Lower leg skin (tissue), 4 donors: ENCODE measurements around the gene PLXNA3. TPM values are rescaled to one million over a fixed set of nuclear protein-coding genes. Genes with fewer than 3 reads are reported as not detected.

Experiments used
- DNase-seq, 2 donors: peaks; one replicate each; pipeline ENCODE4 v3.0.0-alpha.2; 2019; ENCODE audit warnings: low spot score in 2 of 2
- H3K4me3 ChIP-seq: fragments of 200-600 bp; sonication (generic); 2 replicates; pipeline ENCODE4 v1.5.1; 2017; ENCODE audit warnings: mild to moderate bottlenecking, low read depth; ENCODE audit not compliant: poor library complexity, severe bottlenecking
- POLR2A ChIP-seq, 2 donors: fragments of 450-650 bp; IDR thresholded peaks; one replicate each; pipeline ENCODE4 v1.6.1; 2016 to 2017; ENCODE audit warnings: antibody characterized with exemption in 2 of 2, mild to moderate bottlenecking in 1 of 2, moderate library complexity in 1 of 2
- WGBS, 2 donors: methylation state at CpG; one replicate each; pipeline ENCODE4 v1.1.5; 2018; 5-methylcytosine and 5-hydroxymethylcytosine counted together
- intact Hi-C: fragments of 100-400 bp; cut with DNase I; formaldehyde crosslinking; loops from one replicate; pipeline ENCODE4 v1.15.0; 2023; ENCODE audit warnings: low total_unique reads
- microRNA-seq, 2 donors: library from miRNA; unstranded; fragments of <30 nt; microRNA quantifications; one replicate each; pipeline ENCODE4, GENCODE V29; 2016; ENCODE audit warnings: borderline replicate concordance in 2 of 2, borderline number of aligned reads in 1 of 2
- total RNA-seq, 4 donors: library from RNA; depleted of rRNA; stranded (reverse); fragments of >200 nt; gene quantifications; one replicate each; pipeline ENCODE4 v1.1.0, GENCODE V29; 2016
- TF ChIP-seq, protein P1 (sequence below), 3 donors: fragments of 450-650 bp; IDR thresholded peaks; one replicate each; pipeline ENCODE4 v1.5.1; 2016; ENCODE audit warnings: antibody characterized with exemption in 3 of 3, mild to moderate bottlenecking in 3 of 3, moderate library complexity in 2 of 3

Gene PLXNA3
- total RNA-seq, 4 donors from 2014 or later, result 10.2 to 30.2 (median 13.5) TPM

DNA sequence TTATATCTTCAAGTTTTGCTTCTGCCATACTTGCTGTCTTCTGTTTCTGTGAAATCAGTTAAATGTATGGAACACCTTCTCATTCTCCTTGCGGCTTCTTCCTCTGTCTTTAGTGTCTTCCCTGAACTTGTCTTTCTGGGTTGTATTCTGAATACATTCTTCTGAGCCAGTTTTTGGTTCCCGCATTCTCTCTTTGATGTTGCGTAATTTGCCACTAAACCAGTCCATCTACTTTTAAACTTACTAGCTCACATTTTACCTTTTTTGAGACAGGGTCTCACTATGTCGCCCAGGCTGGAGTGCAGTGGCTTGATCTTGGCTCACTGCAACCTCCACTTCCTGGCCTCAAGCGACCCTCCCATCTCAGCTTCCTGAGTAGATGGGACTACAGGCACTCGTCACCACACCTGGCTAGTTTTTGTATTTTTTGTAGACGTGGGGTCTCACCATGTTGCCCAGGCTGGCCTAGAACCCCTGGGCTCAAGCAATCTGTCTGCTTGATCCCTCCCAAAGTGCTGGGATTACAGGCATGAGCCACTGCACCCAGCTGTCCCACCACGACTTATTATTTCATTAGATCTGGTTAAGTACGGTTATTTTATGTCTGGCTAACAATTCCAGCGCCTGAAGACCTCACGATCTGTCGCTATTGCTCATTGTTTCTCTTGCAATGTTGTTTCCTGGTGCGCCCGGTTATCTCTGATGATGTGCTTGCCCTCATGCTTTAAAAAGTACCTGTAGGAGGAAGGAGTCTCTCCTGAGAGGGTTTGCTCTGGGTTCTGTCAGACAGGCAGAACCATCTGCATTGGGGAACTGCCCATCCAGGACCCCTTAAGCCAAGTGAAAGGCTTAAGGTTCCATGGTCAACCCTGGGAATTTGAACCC is 67.8 kb downstream of the PLXNA3 start:
- TF ChIP-seq, protein P1, sequence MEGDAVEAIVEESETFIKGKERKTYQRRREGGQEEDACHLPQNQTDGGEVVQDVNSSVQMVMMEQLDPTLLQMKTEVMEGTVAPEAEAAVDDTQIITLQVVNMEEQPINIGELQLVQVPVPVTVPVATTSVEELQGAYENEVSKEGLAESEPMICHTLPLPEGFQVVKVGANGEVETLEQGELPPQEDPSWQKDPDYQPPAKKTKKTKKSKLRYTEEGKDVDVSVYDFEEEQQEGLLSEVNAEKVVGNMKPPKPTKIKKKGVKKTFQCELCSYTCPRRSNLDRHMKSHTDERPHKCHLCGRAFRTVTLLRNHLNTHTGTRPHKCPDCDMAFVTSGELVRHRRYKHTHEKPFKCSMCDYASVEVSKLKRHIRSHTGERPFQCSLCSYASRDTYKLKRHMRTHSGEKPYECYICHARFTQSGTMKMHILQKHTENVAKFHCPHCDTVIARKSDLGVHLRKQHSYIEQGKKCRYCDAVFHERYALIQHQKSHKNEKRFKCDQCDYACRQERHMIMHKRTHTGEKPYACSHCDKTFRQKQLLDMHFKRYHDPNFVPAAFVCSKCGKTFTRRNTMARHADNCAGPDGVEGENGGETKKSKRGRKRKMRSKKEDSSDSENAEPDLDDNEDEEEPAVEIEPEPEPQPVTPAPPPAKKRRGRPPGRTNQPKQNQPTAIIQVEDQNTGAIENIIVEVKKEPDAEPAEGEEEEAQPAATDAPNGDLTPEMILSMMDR (IDR thresholded peaks at IDR 0.05), result no peak
- no peak for TF ChIP-seq POLR2A (IDR thresholded peaks at IDR 0.05)
- no peak overlapping the region for H3K4me3 ChIP-seq
- DNase-seq, result no peak
- WGBS, 2 donors, result 65 to 69% methylated on average over 14 of the region's 14 CpGs
- intact Hi-C loops, result no loop called here

DNA sequence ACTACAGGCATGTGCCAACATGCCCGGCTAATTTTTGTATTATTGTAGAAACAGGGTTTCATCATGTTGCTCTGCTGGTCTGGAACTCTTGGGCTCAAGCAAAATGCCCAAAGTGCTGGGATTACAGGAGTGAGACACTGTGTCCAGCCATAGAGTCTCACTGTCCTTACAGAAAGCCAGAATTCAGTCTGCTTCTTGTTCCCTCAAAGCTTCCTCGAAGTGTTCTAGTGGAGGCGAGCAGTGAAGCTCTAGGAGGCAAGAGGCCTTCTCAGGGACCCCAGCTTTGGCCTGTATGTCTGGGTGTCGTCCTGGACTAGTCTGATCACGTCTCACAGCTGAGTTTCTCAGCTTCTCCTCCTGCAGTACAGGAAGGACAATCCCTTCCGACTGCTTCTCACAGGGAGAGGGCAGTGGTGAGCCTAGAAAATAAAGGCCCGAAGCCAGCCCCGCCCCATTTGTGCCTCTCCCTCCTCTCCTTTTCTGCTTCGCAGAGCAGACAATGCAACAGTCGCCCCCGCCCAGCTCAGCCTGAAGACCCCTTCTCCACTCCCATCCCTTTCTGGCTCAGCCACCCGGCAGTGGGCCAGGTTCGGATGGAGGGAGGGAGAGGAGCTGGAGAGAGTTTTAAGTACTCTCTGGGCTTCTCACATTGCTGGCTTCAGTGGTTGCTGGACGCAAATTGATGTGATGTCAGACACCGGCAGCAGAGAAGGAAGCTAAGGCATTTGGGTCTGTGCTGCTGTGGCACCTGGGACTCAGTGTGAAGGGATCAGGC is 69.0 kb downstream of the PLXNA3 start:
- H3K4me3 ChIP-seq, result no peak overlapping the region
- intact Hi-C loops, result no loop called here
- WGBS, 2 donors, result 3 to 29% methylated on average over 15 of the region's 15 CpGs
- TF ChIP-seq, protein P1 (IDR thresholded peaks at IDR 0.05), result no peak
- TF ChIP-seq POLR2A (IDR thresholded peaks at IDR 0.05), result no peak
- peak; percentile 67 to 94 for DNase-seq

Small RNA genes within 50 kb of the gene (microRNA-seq; reads per million reads assigned to microRNA genes)
- 0 to 0.68 reads per million in 2 donors for gene MIR6858

Other genes starting within 250 kb of the PLXNA3 start
- gene OPN1MW2, start 238.5 kb upstream of the PLXNA3 start, total RNA-seq, result not detected
- not detected for gene OPN1MW3, start 200.7 kb upstream of the PLXNA3 start, total RNA-seq
- 1 to 10 TPM in 2 of 4 donors, not detected in 2; 1.1 to 2.4 TPM for gene TEX28, start 163.2 kb upstream of the PLXNA3 start, total RNA-seq
- 1 to 10 TPM in 1 of 4 donors, under 1 TPM in 2, not detected in 1; 0.42 to 1.1 (median 0.46) TPM for gene TKTL1, start 162.5 kb upstream of the PLXNA3 start, total RNA-seq
- 100 to 1,000 TPM; 278 to 636 (median 365) TPM for gene FLNA, start 83.6 kb upstream of the PLXNA3 start, total RNA-seq
- gene EMD, start 79.0 kb upstream of the PLXNA3 start, total RNA-seq, result 10 to 100 TPM; 43.4 to 67.0 (median 52.1) TPM
- gene RPL10, start 59.9 kb upstream of the PLXNA3 start, total RNA-seq, result 1,000 to 10,000 TPM; 3,266 to 8,500 (median 5,564) TPM
- 10 to 100 TPM; 10.5 to 28.5 (median 16.9) TPM for gene DNASE1L1, start 49.0 kb upstream of the PLXNA3 start, total RNA-seq
- 10 to 100 TPM; 34.1 to 89.6 (median 49.0) TPM for gene TAFAZZIN, start 46.7 kb upstream of the PLXNA3 start, total RNA-seq
- gene ATP6AP1, start 29.6 kb upstream of the PLXNA3 start, total RNA-seq, result 10 to 100 TPM; 71.0 to 93.5 (median 78.4) TPM
- gene GDI1, start 21.1 kb upstream of the PLXNA3 start, total RNA-seq, result 10 to 100 TPM; 50.5 to 83.5 (median 61.5) TPM
- 10 to 100 TPM; 18.9 to 37.0 (median 22.7) TPM for gene FAM50A, start 14.1 kb upstream of the PLXNA3 start, total RNA-seq
- 10 to 100 TPM; 22.9 to 50.0 (median 28.5) TPM for gene LAGE3, start 21.0 kb downstream of the PLXNA3 start, total RNA-seq
- gene UBL4A, start 28.3 kb downstream of the PLXNA3 start, total RNA-seq, result 10 to 100 TPM; 33.7 to 57.0 (median 50.7) TPM
- gene SLC10A3, start 32.3 kb downstream of the PLXNA3 start, total RNA-seq, result 10 to 100 TPM; 53.4 to 67.3 (median 57.4) TPM
- 10 to 100 TPM; 42.5 to 61.7 (median 47.2) TPM for gene FAM3A, start 58.0 kb downstream of the PLXNA3 start, total RNA-seq
- gene G6PD, start 88.6 kb downstream of the PLXNA3 start, total RNA-seq, result 10 to 100 TPM; 31.1 to 49.6 (median 35.6) TPM
- gene IKBKG, start 89.3 kb downstream of the PLXNA3 start, total RNA-seq, result 10 to 100 TPM; 14.1 to 62.5 (median 22.1) TPM
- gene CTAG1A, start 126.9 kb downstream of the PLXNA3 start, total RNA-seq, result not detected
- not detected for gene CTAG1B, start 161.0 kb downstream of the PLXNA3 start, total RNA-seq
- gene CTAG2, start 195.3 kb downstream of the PLXNA3 start, total RNA-seq, result not detected